GM21515 (cell line): ENCODE data around the gene CLIP4.
"Not testable (repeated sequence)": the region's sequence is repeated elsewhere in the genome, so short reads cannot be mapped to it uniquely, and the experiment has no call there.

Experiments
- ATAC-seq: cut with Tn5 transposase; IDR thresholded peaks from one replicate; pipeline ENCODE4 v1.9.1; 2021; ENCODE audit not compliant: unreplicated experiment

Gene CLIP4

GRCh38 chr2:29100564-29100963, 14.7 kb upstream of the CLIP4 start:
- no peak for ATAC-seq

- ATAC-seq: no peak
Observed at GRCh38 chr2:29104688-29105087, 10.5 kb upstream of the CLIP4 start.

- ATAC-seq: no peak
Observed at GRCh38 chr2:29105375-29105774, 9.8 kb upstream of the CLIP4 start.

- ATAC-seq: no peak
Observed at GRCh38 chr2:29106256-29106655, 9.0 kb upstream of the CLIP4 start.

- no peak for ATAC-seq
Observed at GRCh38 chr2:29106980-29107388, 8.2 kb upstream of the CLIP4 start.

GRCh38 chr2:29107547-29107946, 7.7 kb upstream of the CLIP4 start:
- ATAC-seq: not testable (repeated sequence)

- no peak for ATAC-seq
Observed at GRCh38 chr2:29108225-29108624, 7.0 kb upstream of the CLIP4 start.

- no peak for ATAC-seq
Observed at GRCh38 chr2:29109246-29109645, 6.0 kb upstream of the CLIP4 start.

- ATAC-seq: no peak
Observed at GRCh38 chr2:29110916-29111535, 4.2 kb upstream of the CLIP4 start.

- ATAC-seq: no peak
Observed at GRCh38 chr2:29112379-29112778, 2.8 kb upstream of the CLIP4 start.

- no peak for ATAC-seq
Observed at GRCh38 chr2:29113027-29113686, 2.1 kb upstream of the CLIP4 start.

- ATAC-seq: no peak
Observed at GRCh38 chr2:29113891-29114321, 1.3 kb upstream of the CLIP4 start.

- no peak for ATAC-seq
Observed at GRCh38 chr2:29114586-29114945, 649 bp upstream of the CLIP4 start.

GRCh38 chr2:29115797-29116781, 874 bp downstream of the CLIP4 start:
- ATAC-seq: peak; percentile 44

GRCh38 chr2:29117636-29118303, 2.6 kb downstream of the CLIP4 start:
- no peak for ATAC-seq

- ATAC-seq: no peak
Observed at GRCh38 chr2:29119211-29119610, 4.0 kb downstream of the CLIP4 start.

- ATAC-seq: no peak
Observed at GRCh38 chr2:29120846-29121245, 5.6 kb downstream of the CLIP4 start.

GRCh38 chr2:29123617-29124349, 8.6 kb downstream of the CLIP4 start:
- ATAC-seq: no peak

GRCh38 chr2:29124504-29124903, 9.3 kb downstream of the CLIP4 start:
- no peak for ATAC-seq

GRCh38 chr2:29129586-29130281, 14.5 kb downstream of the CLIP4 start:
- no peak for ATAC-seq
